Ovary (tissue), 9 donors: ENCODE measurements around the gene CSRP1. TPM values are rescaled to one million over a fixed set of nuclear protein-coding genes. Genes with fewer than 3 reads are reported as not detected.
A peak's percentile ranks its signal among the peaks of the same experiment; 100 is the strongest.

Experiments used
- DNase-seq, 5 donors: peaks; one replicate each; pipeline ENCODE4 v3.0.0-alpha.2; 2019 to 2020
- H3K27ac ChIP-seq, 2 donors: fragments of 200-600 bp; one replicate each; pipeline versions ENCODE4 v1.5.1 to v1.8.0; 2019 to 2022
- H3K27me3 ChIP-seq: fragments of 200-600 bp; one replicate; pipeline ENCODE4 v1.8.0; 2022
- H3K36me3 ChIP-seq: fragments of 200-600 bp; sonication (generic); one replicate; pipeline ENCODE4 v1.5.1; 2019
- H3K4me1 ChIP-seq: one replicate; pipeline ENCODE4 v1.8.1; 2013; ENCODE audit warnings: mild to moderate bottlenecking, moderate library complexity; ENCODE audit not compliant: insufficient read depth
- H3K4me3 ChIP-seq: fragments of 200-600 bp; sonication (generic); one replicate; pipeline ENCODE4 v1.5.1; 2017
- H3K9me3 ChIP-seq, 2 donors: fragments of 200-600 bp in 1 of 2; sonication (generic) in 1 of 2; one replicate each; pipeline versions ENCODE4 v1.5.1 to v1.8.1; 2013 to 2019; ENCODE audit warnings: mild to moderate bottlenecking in 1 of 2, moderate library complexity in 1 of 2
- CTCF ChIP-seq, 3 donors: fragments of 450-650 bp in 2 of 3; fragments of 200-600 bp in 1 of 3; IDR thresholded peaks; one replicate each; pipeline versions ENCODE4 v1.5.1 to v1.8.0; 2016 to 2022; ENCODE audit warnings: antibody characterized with exemption in 3 of 3, mild to moderate bottlenecking in 1 of 3
- EP300 ChIP-seq: sonication (generic); formaldehyde crosslinking; IDR thresholded peaks from one replicate; pipeline ENCODE4 v1.6.1; 2017; ENCODE audit warnings: antibody characterized with exemption
- POLR2A ChIP-seq: fragments of 450-650 bp; IDR thresholded peaks from one replicate; pipeline ENCODE4 v1.6.1; 2017; ENCODE audit warnings: antibody characterized with exemption, mild to moderate bottlenecking, moderate library complexity
- WGBS, 3 donors: extraction: QIAGEN DNeasy Blood & Tissue Kit in 1 of 3; methylation state at CpG; one replicate each; pipeline versions ENCODE4 v1.1.5 to v1.1.7; 2013 to 2017; 5-methylcytosine and 5-hydroxymethylcytosine counted together
- intact Hi-C, 4 donors: fragments of 100-400 bp; cut with DNase I; formaldehyde crosslinking; loops; one replicate each; pipeline versions ENCODE4 v1.11.0 to v1.15.1; 2022 to 2023
- polyA plus RNA-seq, 2 donors: library from polyadenylated mRNA; stranded (reverse); fragments of 200-250 nt in 1 of 2; fragments of 350-450 nt in 1 of 2; fragmentation: Illumina TruSeq in 1 of 2; extraction: RNeasy Lipid Tissue Mini Kit (QIAGEN cat#74804) in 1 of 2; gene quantifications; one replicate each; pipeline ENCODE4 v1.2.3, GENCODE V29; 2013 to 2014
- total RNA-seq, 7 donors: library from RNA; depleted of rRNA in 2 of 7; stranded (reverse); fragments of >200 nt in 2 of 7; fragmentation: NEBNext Ultra II Directional in 3 of 7; extraction: Animal tissue kit (Norgen Biotek cat#: 25700) in 3 of 7; gene quantifications; one replicate each; pipeline versions ENCODE4 v1.1.0 to v1.2.4, GENCODE V29; 2016 to 2023
- donor health status: DM: no; HTN: no; CAD: no; lungs with moderate emphysema.
- donor health status: DM: no; HTN: no; CAD: no.
- donor health status: Bipolar disorder and iron deficiency.
- donor health status: DM: yes; HTN: yes; CAD: no.
- donor health status: DM: no; HTN: no; CAD: no.
- donor health status: DM: yes; HTN: yes; CAD: no.

CSRP1 gene
- total and polyA plus RNA-seq, 9 donors: 205 to 783 (median 274) TPM

GRCh38 chr1:201545851-201546492, 39.0 kb upstream of the CSRP1 start:
- intact Hi-C loops: loop anchor here in 1 of 4 donors (10.0 kb wide), 1 partner anchor 929 kb away; no protein-coding TSS in a partner anchor
- no peak for DNase-seq
- Histone ChIP-seq H3K4me3 (no peak overlapping the region), H3K4me1 (no peaks in the 10 kb centered on the region), H3K36me3 (no peaks in the 10 kb centered on the region), H3K9me3 (no peaks in the 10 kb centered on the region), H3K27ac (no peak overlapping the region), H3K27me3 (no peaks in the 10 kb centered on the region)
- no peak for TF ChIP-seq CTCF (IDR thresholded peaks at IDR 0.05)
- 57 to 70% (median 61%) methylated on average over 9 of the region's 9 CpGs for WGBS, 3 donors

- Histone ChIP-seq H3K27me3 (no peaks in the 10 kb centered on the region), H3K4me1 (peaks cover 1% of the 10 kb centered on the region), H3K36me3 (no peaks in the 10 kb centered on the region), H3K9me3 (no peaks in the 10 kb centered on the region), H3K4me3 (no peak overlapping the region), H3K27ac (no peak overlapping the region)
- WGBS, 3 donors: 88 to 95% (median 94%) methylated on average over 3 of the region's 3 CpGs
- intact Hi-C loops: loop anchor here in 1 of 4 donors (10.0 kb wide), 1 partner anchor 930 kb away; no protein-coding TSS in a partner anchor
- TF ChIP-seq CTCF (IDR thresholded peaks at IDR 0.05) (no peak), EP300 (no peak), POLR2A (no peak)
- peak in 1 of 5 donors; percentile 1 for DNase-seq
These were observed 37.8 kb upstream of the CSRP1 start for GRCh38 chr1:201544710-201545109.

- no peak overlapping the region for H3K27ac ChIP-seq
- WGBS, 3 donors: 75 to 82% (median 76%) methylated on average over 7 of the region's 7 CpGs
- intact Hi-C loops: loop anchor here in 1 of 4 donors (10.0 kb wide), 1 partner anchor 931 kb away; no protein-coding TSS in a partner anchor
- peaks cover 2% of the 10 kb centered on the region for H3K4me1 ChIP-seq
- no peaks in the 10 kb centered on the region for H3K27me3 ChIP-seq
- H3K36me3 ChIP-seq: no peaks in the 10 kb centered on the region
- no peak overlapping the region for H3K4me3 ChIP-seq
- no peak for DNase-seq
- no peak for TF ChIP-seq EP300
- TF ChIP-seq CTCF (IDR thresholded peaks at IDR 0.05): no peak
- no peak for TF ChIP-seq POLR2A
- H3K9me3 ChIP-seq: no peaks in the 10 kb centered on the region
These were observed 37.1 kb upstream of the CSRP1 start for GRCh38 chr1:201543871-201544642.

GRCh38 chr1:201542309-201543035, 35.5 kb upstream of the CSRP1 start:
- Histone ChIP-seq H3K36me3 (no peaks in the 10 kb centered on the region), H3K4me1 (peaks cover 5% of the 10 kb centered on the region), H3K27ac (no peak overlapping the region), H3K4me3 (no peak overlapping the region), H3K9me3 (no peaks in the 10 kb centered on the region), H3K27me3 (no peaks in the 10 kb centered on the region)
- TF ChIP-seq POLR2A (no peak), CTCF (IDR thresholded peaks at IDR 0.05) (no peak), EP300 (no peak)
- WGBS, 3 donors: 52 to 79% (median 76%) methylated on average over 9 of the region's 9 CpGs
- peak in 1 of 5 donors; percentile 18 for DNase-seq
- intact Hi-C loops: loop anchor here in 1 of 4 donors (10.0 kb wide), 1 partner anchor 932 kb away; no protein-coding TSS in a partner anchor
